ENCODE data around the gene PGBD5.

PGBD5 gene

DNA sequence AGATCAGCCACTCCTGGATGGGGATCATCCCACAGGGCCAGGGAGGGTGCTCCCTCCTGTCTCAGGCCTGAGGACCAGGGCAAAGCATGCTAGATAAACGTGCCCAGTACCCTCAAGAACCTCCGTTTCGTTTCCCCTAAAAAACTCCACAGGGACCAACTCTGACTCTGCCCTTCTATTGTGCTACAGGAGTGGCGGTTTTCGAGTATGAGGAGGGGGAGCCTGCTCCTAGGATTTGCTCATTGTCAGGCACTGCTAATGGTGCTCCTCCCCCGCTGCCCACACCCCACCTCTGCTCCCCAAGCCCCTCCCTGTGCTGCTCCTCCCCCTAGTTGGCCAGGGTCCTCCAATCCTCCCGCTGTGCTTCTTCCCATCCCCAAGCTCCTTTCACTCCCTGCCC is 32.0 kb downstream of the PGBD5 start:
- no peak for DNase-seq

GRCh38 chr1:230393722-230394121 is 32.4 kb downstream of the PGBD5 start:
- DNase-seq: no peak

DNA sequence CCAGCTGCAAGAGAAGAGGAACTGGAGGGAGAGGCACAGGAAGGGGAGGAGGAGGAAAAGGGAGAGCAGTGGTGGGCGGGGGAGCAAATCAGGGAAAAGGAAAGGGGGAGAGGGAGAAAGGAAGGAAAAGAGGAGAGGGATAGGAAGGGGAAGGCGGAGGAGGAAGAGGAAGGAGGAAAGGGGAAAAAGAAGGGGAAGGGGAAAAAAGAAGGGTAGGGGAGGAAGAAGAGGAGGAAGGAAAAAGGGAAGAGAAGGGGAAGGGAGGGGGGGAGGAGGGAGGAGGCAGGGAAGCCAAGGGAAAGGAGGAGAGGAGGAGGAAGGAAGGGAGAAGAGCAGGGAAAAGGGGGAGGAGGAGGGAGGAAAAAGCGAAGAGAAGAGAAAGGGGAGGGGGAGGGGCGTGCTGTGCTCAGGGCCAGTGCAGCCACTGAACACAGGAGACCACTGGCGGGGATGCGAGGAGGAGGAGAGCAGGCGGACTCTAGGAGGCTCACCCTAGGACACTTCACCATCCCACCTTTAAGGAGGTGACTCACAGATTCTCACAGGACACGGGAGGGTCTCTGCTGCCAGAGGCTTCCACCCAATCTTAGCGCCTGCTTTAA is 33.1 kb downstream of the PGBD5 start:
- DNase-seq: no peak

GRCh38 chr1:230392536-230392909 is 33.6 kb downstream of the PGBD5 start:
- no peak for DNase-seq

- DNase-seq: no peak
Observed at GRCh38 chr1:230391776-230392535, 34.2 kb downstream of the PGBD5 start.

- DNase-seq: no peak
Observed at GRCh38 chr1:230390371-230390770, 35.8 kb downstream of the PGBD5 start.

GRCh38 chr1:230387876-230388275 is 38.3 kb downstream of the PGBD5 start:
- no peak for DNase-seq

DNA sequence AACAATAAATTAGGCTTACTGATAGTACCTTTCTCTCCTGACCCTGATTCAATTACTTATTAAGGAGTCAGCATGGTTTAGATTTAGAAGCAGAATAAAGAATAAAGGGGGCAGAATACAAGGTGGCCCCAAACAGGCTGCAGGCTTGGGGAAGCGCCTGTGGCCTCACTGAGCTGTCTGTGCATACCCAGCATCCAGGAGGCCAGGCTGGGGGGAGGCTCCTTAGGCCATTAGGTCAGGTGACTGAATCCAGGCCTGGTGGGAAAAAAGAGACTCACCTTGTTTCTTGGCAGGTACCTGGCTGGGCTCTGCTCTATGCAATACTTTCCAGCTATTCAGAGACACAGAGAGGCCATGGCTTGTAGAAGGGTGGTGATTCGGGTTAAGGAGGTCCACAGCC is 38.8 kb downstream of the PGBD5 start:
- DNase-seq: no peak

DNA sequence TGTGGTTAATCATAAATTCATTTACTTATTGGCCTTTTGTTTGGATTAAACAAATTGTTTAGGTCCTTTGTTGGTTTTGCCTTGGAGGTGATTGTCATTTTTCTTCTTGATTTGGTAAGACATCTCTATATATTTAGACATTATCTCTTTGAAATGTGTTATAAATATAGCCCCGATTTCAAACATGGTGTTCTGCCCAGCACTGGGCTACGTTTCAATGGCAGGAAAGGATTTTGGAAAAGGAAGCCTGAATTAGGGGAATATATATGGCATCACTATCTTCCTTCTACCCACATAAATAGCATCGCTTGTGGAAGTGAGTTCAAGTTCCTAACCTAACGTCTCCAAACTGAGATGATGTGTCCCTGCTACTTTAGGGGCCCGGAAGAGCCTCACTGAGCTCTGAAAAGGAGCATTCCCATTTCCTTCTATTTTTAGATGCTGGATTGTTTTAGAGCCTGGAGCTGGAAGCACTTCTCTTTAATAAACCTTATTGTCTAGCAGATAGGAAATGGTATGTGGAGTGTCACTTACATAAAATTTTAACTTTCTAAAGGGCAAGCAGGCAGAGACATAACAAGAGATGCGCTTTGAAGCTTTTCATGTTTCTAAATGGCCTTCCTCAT is 39.4 kb downstream of the PGBD5 start:
- no peak for DNase-seq

DNA sequence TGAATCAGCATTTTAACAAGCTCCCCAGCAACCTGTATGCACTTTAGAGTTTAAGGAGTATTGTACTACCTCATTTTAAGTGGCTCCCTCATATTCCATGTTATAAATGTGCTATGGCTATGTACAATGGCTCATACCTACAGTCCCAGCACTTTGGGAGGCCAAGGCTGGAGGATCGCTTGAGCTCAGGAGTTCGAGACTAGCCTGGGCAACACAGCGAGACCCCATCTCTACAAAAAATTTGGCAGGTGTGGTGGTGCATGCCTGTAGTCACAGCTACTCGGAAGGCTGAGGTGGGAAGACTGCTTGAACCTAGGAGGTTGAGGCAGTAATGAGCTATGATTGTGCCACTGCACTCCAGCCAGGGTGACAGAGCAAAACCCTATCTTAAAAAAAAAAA is 40.2 kb downstream of the PGBD5 start:
- DNase-seq: no peak

- no peak for DNase-seq
Observed at GRCh38 chr1:230385158-230385450, 41.0 kb downstream of the PGBD5 start.

GRCh38 chr1:230384380-230385157 is 41.6 kb downstream of the PGBD5 start:
- DNase-seq: no peak

- DNase-seq: no peak
Observed at GRCh38 chr1:230383425-230383824, 42.7 kb downstream of the PGBD5 start.

- no peak for DNase-seq
Observed at GRCh38 chr1:230382001-230382491, 44.1 kb downstream of the PGBD5 start.

- no peak for DNase-seq
Observed at GRCh38 chr1:230381585-230381984, 44.5 kb downstream of the PGBD5 start.

DNA sequence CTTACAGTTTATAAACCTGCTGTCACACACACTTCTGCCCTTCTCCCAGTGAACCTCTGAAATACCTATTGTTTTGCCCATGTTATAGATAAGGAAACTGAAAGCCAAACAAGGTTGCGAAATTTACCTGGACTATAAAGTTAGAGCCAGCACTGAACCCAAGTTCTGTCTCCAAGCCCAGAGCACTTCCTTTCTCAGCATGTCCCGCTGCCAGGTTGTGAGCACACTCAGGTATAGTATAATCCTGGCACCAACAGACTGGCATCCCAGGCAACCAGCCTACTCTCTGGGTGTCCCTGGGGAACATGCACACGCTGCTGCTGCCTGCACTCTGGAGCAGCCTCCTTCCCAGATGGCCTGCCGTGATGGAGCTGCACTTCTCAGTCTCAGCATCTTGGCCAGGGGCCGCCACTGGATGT is 45.1 kb downstream of the PGBD5 start:
- no peak for DNase-seq

GRCh38 chr1:230379928-230380327 is 46.2 kb downstream of the PGBD5 start:
- DNase-seq: no peak

DNA sequence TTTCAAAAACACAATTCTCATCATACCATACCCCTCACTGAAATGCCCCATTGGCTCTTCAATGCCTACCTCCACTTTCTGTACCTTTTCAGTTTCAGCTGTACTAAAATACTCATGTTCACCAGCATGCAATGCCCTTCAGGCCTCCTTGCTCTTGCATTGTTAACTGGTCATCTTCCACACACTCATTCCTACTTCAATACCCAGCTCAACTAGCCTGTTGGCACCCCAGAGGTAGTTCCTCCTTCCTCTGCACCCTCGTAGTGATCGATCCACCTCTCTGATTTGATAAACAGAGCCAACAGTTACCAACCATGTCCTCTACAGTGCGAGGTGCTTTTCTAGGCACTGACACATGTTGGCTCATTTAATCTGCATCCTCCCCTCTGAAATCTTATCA is 46.7 kb downstream of the PGBD5 start:
- no peak for DNase-seq

DNA sequence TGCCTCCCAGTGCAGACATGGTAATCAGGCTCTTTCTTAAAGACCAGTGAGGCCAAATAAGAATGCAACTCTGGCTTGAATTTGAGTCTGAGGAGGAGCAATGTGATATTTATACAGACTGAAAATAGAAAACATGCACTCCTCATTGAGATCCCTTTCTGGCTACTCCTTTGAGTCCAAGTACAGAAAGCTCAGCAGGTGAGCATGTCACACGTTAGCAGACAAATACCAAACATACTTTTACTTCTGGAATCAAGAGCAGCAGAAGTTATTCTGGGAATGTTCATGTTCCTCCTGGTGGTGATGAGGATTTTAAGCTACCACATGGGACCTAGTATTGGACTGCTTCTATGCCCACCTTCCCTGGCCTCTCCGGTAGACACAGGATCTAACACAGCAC is 48.3 kb downstream of the PGBD5 start:
- no peak for DNase-seq

- DNase-seq: no peak
Observed at GRCh38 chr1:230377324-230377723, 48.8 kb downstream of the PGBD5 start.

- no peak for DNase-seq
Observed at GRCh38 chr1:230376296-230376695, 49.8 kb downstream of the PGBD5 start.

DNA sequence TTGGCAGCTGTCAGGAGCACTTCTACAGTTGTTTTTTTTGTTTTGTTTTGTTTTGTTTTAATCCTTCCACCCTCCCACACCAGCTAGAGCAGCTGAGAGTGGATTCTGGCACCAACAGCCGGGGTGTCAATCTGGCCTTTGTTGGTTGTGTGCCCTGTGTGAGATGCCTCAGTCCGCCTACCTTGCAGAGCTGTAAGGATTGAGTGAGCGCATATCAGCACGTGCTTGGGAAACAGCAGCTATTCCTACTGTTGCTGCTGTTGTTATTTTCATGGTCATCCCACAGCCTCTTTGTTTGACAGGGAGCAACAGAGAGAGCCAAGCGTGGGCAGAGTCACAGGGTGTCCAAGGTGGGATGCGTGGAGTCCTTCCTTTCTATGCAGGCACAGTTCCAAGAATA is 50.4 kb downstream of the PGBD5 start:
- no peak for DNase-seq

- DNase-seq: no peak
Observed at GRCh38 chr1:230375147-230375546, 51.0 kb downstream of the PGBD5 start.

All from KG1 (cell line).